GM12878 (cell line): ENCODE measurements around the gene ORC4. TPM values are rescaled to one million over a fixed set of nuclear protein-coding genes. Genes with fewer than 3 reads are reported as not detected.

Experiments used
- BCLAF1 ChIP-seq: fragments of 450-650 bp; IDR thresholded peaks from 2 replicates; pipeline ENCODE4 v1.6.1; 2017; ENCODE audit warnings: antibody characterized with exemption, mild to moderate bottlenecking, moderate library complexity
- CEBPZ ChIP-seq: fragments of 150-350 bp; IDR thresholded peaks from 2 replicates; pipeline ENCODE4 v1.6.1; 2016; ENCODE audit warnings: low read depth, low read length
- EED ChIP-seq: sonication (generic); IDR thresholded peaks from 2 replicates; pipeline ENCODE4 v1.6.1; 2016; ENCODE audit warnings: antibody characterized with exemption, low read depth
- FOS ChIP-seq: IDR thresholded peaks from 3 replicates; pipeline ENCODE4 v1.6.1; 2011; ENCODE audit warnings: borderline replicate concordance; ENCODE audit not compliant: insufficient read length; ENCODE audit errors: extremely low read depth
- GABPA ChIP-seq: IDR thresholded peaks from 2 replicates; pipeline ENCODE4 v1.6.1; 2014; ENCODE audit warnings: antibody characterized with exemption, low read depth, mild to moderate bottlenecking, inconsistent platforms
- LARP7 ChIP-seq: fragments of 450-650 bp; IDR thresholded peaks from 2 replicates; pipeline ENCODE4 v1.6.1; 2017; ENCODE audit warnings: mild to moderate bottlenecking
- NFYB ChIP-seq: IDR thresholded peaks from 2 replicates; pipeline ENCODE4 v1.6.1; 2011; ENCODE audit warnings: low read depth, mild to moderate bottlenecking, low read length, improper control_type of control experiment, moderate library complexity; ENCODE audit not compliant: insufficient read depth
- POLR2AphosphoS2 ChIP-seq: IDR thresholded peaks from 2 replicates; pipeline ENCODE4 v1.6.1; 2011; ENCODE audit warnings: low read depth, mild to moderate bottlenecking, low read length, improper control_type of control experiment, moderate library complexity
- RAD21 ChIP-seq: IDR thresholded peaks from 2 replicates; pipeline ENCODE4 v1.6.1; 2011; ENCODE audit warnings: mild to moderate bottlenecking, low read depth, low read length, moderate library complexity; ENCODE audit not compliant: insufficient read depth
- RFX5 ChIP-seq: IDR thresholded peaks from 2 replicates; pipeline ENCODE4 v1.6.1; 2011; ENCODE audit warnings: low read depth, low read length, improper control_type of control experiment
- SIN3A ChIP-seq: IDR thresholded peaks from 2 replicates; pipeline ENCODE4 v1.6.1; 2012; ENCODE audit warnings: low read depth, low read length, improper control_type of control experiment
- SMC3 ChIP-seq: IDR thresholded peaks from 2 replicates; pipeline ENCODE4 v1.6.1; 2011; ENCODE audit warnings: low read length, improper control_type of control experiment, borderline replicate concordance
- TARDBP ChIP-seq: IDR thresholded peaks from 2 replicates; pipeline ENCODE4 v1.6.1; 2016; ENCODE audit warnings: borderline replicate concordance
- TBL1XR1 ChIP-seq: IDR thresholded peaks from 2 replicates; pipeline ENCODE4 v1.6.1; 2012; ENCODE audit warnings: low read depth, low read length, improper control_type of control experiment
- polyA plus RNA-seq, 11 experiments: library from polyadenylated mRNA; depleted of rRNA in 4 of 11; unstranded in 6 of 11; stranded (reverse) in 5 of 11; fragments of >200 nt; fragmentation: Nextera tagmentation in 4 of 11; fragmentation: Illumina TruSeq in 1 of 11; extraction: Ambion mirVana in 4 of 11; extraction: Trizol in 1 of 11; gene quantifications; 1 replicate in 1 of 11; 2 replicates in 10 of 11; pipeline versions ENCODE4 v1.2.1 to v1.2.3, GENCODE V29; 2011 to 2016; ENCODE audit warnings: inconsistent platforms in 2 of 11, missing spikeins in 2 of 11, low read depth in 1 of 11
- total RNA-seq, 4 experiments: library from RNA; depleted of rRNA in 3 of 4; stranded (reverse); fragments of >200 nt in 3 of 4; fragmentation: Illumina TruSeq in 1 of 4; extraction: Trizol in 1 of 4; gene quantifications; 2 replicates each; pipeline versions ENCODE4 v1.2.1 to v1.2.3, GENCODE V29; 2013 to 2021
- TF ChIP-seq, protein P1 (sequence below): fragments of 450-650 bp; IDR thresholded peaks from 2 replicates; pipeline ENCODE4 v1.6.1; 2018; ENCODE audit warnings: borderline replicate concordance, mild to moderate bottlenecking; ENCODE audit not compliant: partially characterized antibody
- TF ChIP-seq, protein P2 (sequence below): fragments of 450-650 bp; formaldehyde crosslinking; IDR thresholded peaks from 2 replicates; pipeline ENCODE4 v1.4.0; 2020; ENCODE audit warnings: mild to moderate bottlenecking, moderate library complexity

Gene ORC4
- total and polyA plus RNA-seq, 10 of the 15 experiments (the other 5 are each of a cell fraction or from before 2014, with no cell fraction given) = 25.7 to 71.3 (median 52.1) TPM

- TF ChIP-seq, protein P1, sequence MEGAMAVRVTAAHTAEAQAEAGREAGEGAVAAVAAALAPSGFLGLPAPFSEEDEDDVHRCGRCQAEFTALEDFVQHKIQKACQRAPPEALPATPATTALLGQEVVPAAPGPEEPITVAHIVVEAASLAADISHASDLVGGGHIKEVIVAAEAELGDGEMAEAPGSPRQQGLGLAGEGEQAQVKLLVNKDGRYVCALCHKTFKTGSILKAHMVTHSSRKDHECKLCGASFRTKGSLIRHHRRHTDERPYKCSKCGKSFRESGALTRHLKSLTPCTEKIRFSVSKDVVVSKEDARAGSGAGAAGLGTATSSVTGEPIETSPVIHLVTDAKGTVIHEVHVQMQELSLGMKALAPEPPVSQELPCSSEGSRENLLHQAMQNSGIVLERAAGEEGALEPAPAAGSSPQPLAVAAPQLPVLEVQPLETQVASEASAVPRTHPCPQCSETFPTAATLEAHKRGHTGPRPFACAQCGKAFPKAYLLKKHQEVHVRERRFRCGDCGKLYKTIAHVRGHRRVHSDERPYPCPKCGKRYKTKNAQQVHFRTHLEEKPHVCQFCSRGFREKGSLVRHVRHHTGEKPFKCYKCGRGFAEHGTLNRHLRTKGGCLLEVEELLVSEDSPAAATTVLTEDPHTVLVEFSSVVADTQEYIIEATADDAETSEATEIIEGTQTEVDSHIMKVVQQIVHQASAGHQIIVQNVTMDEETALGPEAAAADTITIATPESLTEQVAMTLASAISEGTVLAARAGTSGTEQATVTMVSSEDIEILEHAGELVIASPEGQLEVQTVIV = peak; percentile 74
- TF ChIP-seq CEBPZ (no peak), POLR2AphosphoS2 (no peak), EED (peak; percentile 69), LARP7 (peak; percentile 89; the same call in 1 of the 2 replicates), RAD21 (peak; percentile 19; the same call in 1 of the 2 replicates), SMC3 (no peak), TBL1XR1 (peak; percentile 93; the same call in 1 of the 2 replicates), FOS (no peak), BCLAF1 (no peak), RFX5 (no peak), GABPA (peak; percentile 93), SIN3A (no peak), NFYB (0 out of 2 replicates have a peak, but pooled peaks have one; percentile 10), TARDBP (peak; percentile 82; the same call in 1 of the 2 replicates)
- TF ChIP-seq, protein P2, sequence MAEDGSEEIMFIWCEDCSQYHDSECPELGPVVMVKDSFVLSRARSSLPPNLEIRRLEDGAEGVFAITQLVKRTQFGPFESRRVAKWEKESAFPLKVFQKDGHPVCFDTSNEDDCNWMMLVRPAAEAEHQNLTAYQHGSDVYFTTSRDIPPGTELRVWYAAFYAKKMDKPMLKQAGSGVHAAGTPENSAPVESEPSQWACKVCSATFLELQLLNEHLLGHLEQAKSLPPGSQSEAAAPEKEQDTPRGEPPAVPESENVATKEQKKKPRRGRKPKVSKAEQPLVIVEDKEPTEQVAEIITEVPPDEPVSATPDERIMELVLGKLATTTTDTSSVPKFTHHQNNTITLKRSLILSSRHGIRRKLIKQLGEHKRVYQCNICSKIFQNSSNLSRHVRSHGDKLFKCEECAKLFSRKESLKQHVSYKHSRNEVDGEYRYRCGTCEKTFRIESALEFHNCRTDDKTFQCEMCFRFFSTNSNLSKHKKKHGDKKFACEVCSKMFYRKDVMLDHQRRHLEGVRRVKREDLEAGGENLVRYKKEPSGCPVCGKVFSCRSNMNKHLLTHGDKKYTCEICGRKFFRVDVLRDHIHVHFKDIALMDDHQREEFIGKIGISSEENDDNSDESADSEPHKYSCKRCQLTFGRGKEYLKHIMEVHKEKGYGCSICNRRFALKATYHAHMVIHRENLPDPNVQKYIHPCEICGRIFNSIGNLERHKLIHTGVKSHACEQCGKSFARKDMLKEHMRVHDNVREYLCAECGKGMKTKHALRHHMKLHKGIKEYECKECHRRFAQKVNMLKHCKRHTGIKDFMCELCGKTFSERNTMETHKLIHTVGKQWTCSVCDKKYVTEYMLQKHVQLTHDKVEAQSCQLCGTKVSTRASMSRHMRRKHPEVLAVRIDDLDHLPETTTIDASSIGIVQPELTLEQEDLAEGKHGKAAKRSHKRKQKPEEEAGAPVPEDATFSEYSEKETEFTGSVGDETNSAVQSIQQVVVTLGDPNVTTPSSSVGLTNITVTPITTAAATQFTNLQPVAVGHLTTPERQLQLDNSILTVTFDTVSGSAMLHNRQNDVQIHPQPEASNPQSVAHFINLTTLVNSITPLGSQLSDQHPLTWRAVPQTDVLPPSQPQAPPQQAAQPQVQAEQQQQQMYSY = no peak
Observed at GRCh38 chr2:148020111-148021058, at the start of gene ORC4 (continued).
